CD4-positive, alpha-beta memory T cell (primary cell): ENCODE data around the gene S1PR2. TPM values are rescaled to one million over a fixed set of nuclear protein-coding genes. Genes with fewer than 3 reads are reported as not detected.

Experiments
- CTCF ChIA-PET: fragments of 350-600 bp; sonication (Branson Sonifier 250); formaldehyde crosslinking; loops from one replicate; lab custom pipeline; 2021; ENCODE audit warnings: inconsistent platforms; ENCODE audit not compliant: partially characterized antibody; lab: Charles Lee
- POLR2A ChIA-PET: fragments of 350-600 bp; sonication (Branson Sonifier 250); formaldehyde crosslinking; loops from one replicate; lab custom pipeline; 2021; ENCODE audit not compliant: partially characterized antibody; lab: Charles Lee
- DNase-seq, 5 donors: peaks; one replicate each; pipeline versions ENCODE4 v3.0.0 to v3.0.0-alpha.2; 2020 to 2022; ENCODE audit warnings: mixed read lengths in 1 of 5
- H3K27ac ChIP-seq: one replicate; pipeline ENCODE4 v1.7.0; 2013; ENCODE audit warnings: low read depth, low read length
- H3K27me3 ChIP-seq: 2 replicates; pipeline ENCODE4 v1.7.0; 2013; ENCODE audit warnings: mild to moderate bottlenecking, low read length, moderate library complexity; ENCODE audit not compliant: insufficient read depth
- H3K36me3 ChIP-seq: 2 replicates; pipeline ENCODE4 v1.7.0; 2013; ENCODE audit warnings: mild to moderate bottlenecking, low read length, moderate library complexity; ENCODE audit not compliant: insufficient read depth
- H3K4me1 ChIP-seq: 2 replicates; pipeline ENCODE4 v1.7.0; 2013; ENCODE audit warnings: mild to moderate bottlenecking, low read length, moderate library complexity; ENCODE audit not compliant: insufficient read depth
- H3K4me3 ChIP-seq, 2 donors: one replicate each; pipeline ENCODE4 v1.7.0; 2013; ENCODE audit warnings: low read length in 2 of 2, mild to moderate bottlenecking in 1 of 2
- H3K9me3 ChIP-seq, 2 donors: one replicate each; pipeline ENCODE4 v1.7.0; 2013; ENCODE audit warnings: low read length in 2 of 2, control low read depth in 1 of 2; ENCODE audit not compliant: control insufficient read depth in 1 of 2
- H3K27ac Mint-ChIP-seq, 7 donors: one replicate each; pipeline ENCODE4 v1.8.0; 2020 to 2021; ENCODE audit warnings: mixed read lengths in 7 of 7, mild to moderate bottlenecking in 6 of 7, inconsistent platforms in 3 of 7, moderate library complexity in 3 of 7
- H3K27me3 Mint-ChIP-seq, 2 donors: one replicate each; pipeline ENCODE4 v1.8.0; 2020 to 2021; ENCODE audit warnings: mixed read lengths in 2 of 2
- H3K36me3 Mint-ChIP-seq, 2 donors: one replicate each; pipeline ENCODE4 v1.8.0; 2020 to 2021; ENCODE audit warnings: mixed read lengths in 2 of 2, inconsistent platforms in 1 of 2, mild to moderate bottlenecking in 1 of 2
- H3K4me1 Mint-ChIP-seq, 4 donors: one replicate each; pipeline ENCODE4 v1.8.0; 2020 to 2021; ENCODE audit warnings: mixed read lengths in 4 of 4, mild to moderate bottlenecking in 1 of 4
- H3K4me3 Mint-ChIP-seq, 8 donors: one replicate each; pipeline ENCODE4 v1.8.0; 2020 to 2021; ENCODE audit warnings: mixed read lengths in 8 of 8, mild to moderate bottlenecking in 7 of 8, moderate library complexity in 6 of 8, inconsistent platforms in 3 of 8
- H3K9me3 Mint-ChIP-seq, 8 donors: one replicate each; pipeline ENCODE4 v1.8.0; 2020 to 2021; ENCODE audit warnings: mixed read lengths in 8 of 8, mild to moderate bottlenecking in 5 of 8, inconsistent platforms in 3 of 8, moderate library complexity in 1 of 8
- intact Hi-C: fragments of 100-400 bp; cut with micrococcal nuclease; formaldehyde crosslinking; loops from one replicate; pipeline ENCODE4 v1.15.1; 2023
- polyA plus RNA-seq, 2 donors: library from polyadenylated mRNA; unstranded; fragments of 300-500 nt; fragmentation: Illumina TruSeq; gene quantifications; one replicate each; pipeline ENCODE4 v1.2.3, GENCODE V29; 2021
- total RNA-seq, 2 experiments: library from RNA; stranded (reverse); gene quantifications; one replicate each; pipeline ENCODE4 v1.2.3, GENCODE V29; 2021

Gene S1PR2
- total and polyA plus RNA-seq, 4 experiments from 2014 or later = 1.4 to 9.4 (median 5.7) TPM

DNA sequence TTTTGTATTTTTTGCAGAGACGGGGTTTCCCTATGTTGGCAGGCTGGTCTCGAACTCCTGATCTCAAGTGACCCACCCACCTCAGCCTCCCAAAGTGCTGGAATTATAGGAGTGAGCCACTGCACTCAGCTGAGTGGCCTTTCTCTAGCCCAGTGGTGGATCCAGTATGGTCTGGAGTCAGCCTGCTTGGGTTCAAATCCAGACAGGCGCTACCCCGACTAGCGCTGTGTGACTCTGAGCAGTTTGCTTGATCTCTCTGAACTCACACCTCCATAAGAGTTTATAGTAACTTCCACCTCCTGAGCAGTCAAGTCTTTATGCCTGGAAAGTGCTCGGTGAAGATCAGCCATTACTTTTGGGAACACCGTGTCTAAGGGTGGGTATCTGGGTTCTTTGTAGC is 10.4 kb downstream of the S1PR2 start:
- Mint-ChIP-seq H3K9me3 (no peaks in the 10 kb centered on the region), H3K36me3 (peaks cover 8 to 15% of the 10 kb centered on the region in 2 donors)

DNA sequence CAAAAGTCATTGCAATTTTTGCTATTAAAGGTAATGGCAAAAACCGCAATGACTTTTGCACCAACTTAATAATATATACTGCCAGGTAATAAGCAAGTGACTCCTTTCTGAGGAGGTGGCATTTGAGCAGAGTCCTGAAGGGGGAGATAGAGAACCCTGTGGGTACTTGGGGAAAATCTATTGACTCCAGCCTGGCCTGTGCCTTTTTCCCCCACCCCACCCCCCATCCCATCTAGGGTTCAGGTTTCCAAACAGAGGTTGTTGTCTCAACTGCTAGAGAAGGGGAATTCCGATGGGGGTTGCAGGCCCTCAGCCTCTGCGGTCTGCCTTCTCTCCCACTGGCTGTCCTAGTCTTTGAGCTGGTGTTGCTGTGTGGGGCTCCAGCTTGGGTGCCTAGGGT is 11.5 kb downstream of the S1PR2 start:
- Mint-ChIP-seq H3K27me3 (no peaks in the 10 kb centered on the region), H3K36me3 (peaks cover 8 to 12% of the 10 kb centered on the region in 2 donors), H3K4me1 (peaks cover 4 to 16% (median 5%) of the 10 kb centered on the region in 4 donors), H3K4me3 (no peak overlapping the region), H3K27ac (peak overlapping the region in 2 of 7 donors; percentile 41 to 42), H3K9me3 (no peaks in the 10 kb centered on the region)
- Histone ChIP-seq H3K27ac (no peak overlapping the region), H3K4me3 (no peak overlapping the region), H3K4me1 (peaks cover 15% of the 10 kb centered on the region), H3K36me3 (peaks cover 3% of the 10 kb centered on the region), H3K27me3 (no peaks in the 10 kb centered on the region), H3K9me3 (no peaks in the 10 kb centered on the region)
- peak; percentile 32 to 81 (median 44) for DNase-seq
- intact Hi-C loops = loop anchor here (1.0 kb wide), 1 partner anchor 31 kb away; no protein-coding TSS in a partner anchor
- ChIA-PET CTCF (interaction anchor here (0.6 to 3.0 kb wide), 4 partner anchors 9 to 381 kb away, joined by 3 to 23 read pairs (median 4); no protein-coding TSS in a partner anchor), POLR2A (interaction anchor here (0.6 to 2.1 kb wide), 3 partner anchors 17 to 32 kb away, joined by 3 to 12 read pairs (median 4); partner anchors contain the start of gene MRPL4)

More for the DNA sequence above, 10.4 kb downstream of the S1PR2 start:
- Mint-ChIP-seq H3K27ac (peak overlapping the region in 5 of 7 donors; percentile 20 to 78 (median 47)), H3K4me1 (peaks cover 4 to 19% (median 6%) of the 10 kb centered on the region in 4 donors), H3K27me3 (no peaks in the 10 kb centered on the region), H3K4me3 (no peak overlapping the region)
- Histone ChIP-seq H3K9me3 (no peaks in the 10 kb centered on the region), H3K27ac (no peak overlapping the region), H3K27me3 (no peaks in the 10 kb centered on the region), H3K4me1 (peaks cover 15% of the 10 kb centered on the region), H3K36me3 (peaks cover 3% of the 10 kb centered on the region), H3K4me3 (no peak overlapping the region)
- ChIA-PET CTCF (interaction anchor here (1.0 to 3.0 kb wide), 3 partner anchors 8 to 29 kb away, joined by 3 to 23 read pairs (median 4); no protein-coding TSS in a partner anchor), POLR2A (interaction anchor here (1.0 to 2.1 kb wide), 2 partner anchors 16 to 34 kb away, joined by 3 to 12 read pairs; no protein-coding TSS in a partner anchor)
- no peak for DNase-seq
- intact Hi-C loops = no loop called here

DNA sequence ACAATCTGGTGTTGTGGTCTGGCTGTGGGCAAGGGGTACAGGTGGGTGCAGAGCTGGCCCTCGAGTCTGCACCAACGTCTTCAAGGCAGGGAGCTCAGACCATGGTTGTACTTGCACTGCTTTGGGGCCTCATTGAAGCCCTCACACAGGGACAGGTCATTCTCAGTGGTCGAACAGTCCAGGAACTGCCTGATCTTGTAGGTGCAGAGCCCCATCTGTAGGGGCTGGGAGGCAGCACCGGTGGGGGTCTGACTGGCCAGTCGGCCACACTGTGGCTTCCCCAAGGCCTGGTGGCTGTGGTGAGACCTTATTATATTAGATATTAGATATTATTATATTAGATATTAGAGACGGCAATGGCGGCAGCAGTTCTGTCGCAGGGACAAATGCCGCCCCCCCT is 14.0 kb downstream of the S1PR2 start:
- H3K4me1 ChIP-seq = peaks cover 15% of the 10 kb centered on the region
- H3K4me3 ChIP-seq = no peak overlapping the region
- CTCF ChIA-PET = interaction anchor here (0.7 to 0.8 kb wide), 2 partner anchors 32 to 566 kb away, joined by 3 read pairs; no protein-coding TSS in a partner anchor
- Mint-ChIP-seq H3K9me3 (no peaks in the 10 kb centered on the region), H3K36me3 (peaks cover 0 to 1% of the 10 kb centered on the region in 2 donors), H3K27me3 (no peaks in the 10 kb centered on the region), H3K4me1 (peaks cover 2 to 12% (median 4%) of the 10 kb centered on the region in 4 donors), H3K27ac (peak overlapping the region in 1 of 7 donors; percentile 32), H3K4me3 (no peak overlapping the region)
- intact Hi-C loops = no loop called here
- no peaks in the 10 kb centered on the region for H3K9me3 ChIP-seq
- H3K36me3 ChIP-seq = no peaks in the 10 kb centered on the region
- H3K27me3 ChIP-seq = no peaks in the 10 kb centered on the region
- no peak overlapping the region for H3K27ac ChIP-seq
- no peak for DNase-seq
- POLR2A ChIA-PET = no interaction called here

DNA sequence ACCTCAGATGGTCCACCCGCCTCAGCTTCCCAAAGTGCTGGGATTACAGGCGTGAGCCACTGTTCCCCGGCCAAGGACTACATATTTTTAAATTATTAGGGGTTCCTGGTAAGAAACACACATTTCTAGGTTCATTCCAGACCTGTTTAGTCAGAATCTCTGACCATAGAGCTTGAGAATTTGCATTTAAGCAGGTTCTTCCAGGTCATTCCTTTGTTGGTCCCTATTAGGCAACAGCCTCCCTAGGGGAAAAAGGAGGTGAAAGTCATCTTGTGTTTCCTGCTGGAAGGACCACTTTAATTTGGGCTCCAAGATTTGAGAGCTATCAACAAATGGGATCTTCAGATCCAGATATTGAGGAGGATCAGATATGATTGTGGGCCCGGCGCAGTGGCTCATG is 16.3 kb downstream of the S1PR2 start:
- DNase-seq = no peak
- no peaks in the 10 kb centered on the region for H3K9me3 Mint-ChIP-seq
- Histone ChIP-seq H3K36me3 (no peaks in the 10 kb centered on the region), H3K4me1 (peaks cover 10% of the 10 kb centered on the region), H3K27me3 (no peaks in the 10 kb centered on the region), H3K9me3 (no peaks in the 10 kb centered on the region), H3K27ac (no peak overlapping the region), H3K4me3 (no peak overlapping the region)
- ChIA-PET POLR2A (no interaction called here), CTCF (no interaction called here)
- intact Hi-C loops = no loop called here
- H3K27ac Mint-ChIP-seq = no peak overlapping the region
- H3K4me3 Mint-ChIP-seq = no peak overlapping the region
- peaks cover 0 to 4% (median 3%) of the 10 kb centered on the region in 4 donors for H3K4me1 Mint-ChIP-seq
- no peaks in the 10 kb centered on the region for H3K27me3 Mint-ChIP-seq
- H3K36me3 Mint-ChIP-seq = no peaks in the 10 kb centered on the region

DNA sequence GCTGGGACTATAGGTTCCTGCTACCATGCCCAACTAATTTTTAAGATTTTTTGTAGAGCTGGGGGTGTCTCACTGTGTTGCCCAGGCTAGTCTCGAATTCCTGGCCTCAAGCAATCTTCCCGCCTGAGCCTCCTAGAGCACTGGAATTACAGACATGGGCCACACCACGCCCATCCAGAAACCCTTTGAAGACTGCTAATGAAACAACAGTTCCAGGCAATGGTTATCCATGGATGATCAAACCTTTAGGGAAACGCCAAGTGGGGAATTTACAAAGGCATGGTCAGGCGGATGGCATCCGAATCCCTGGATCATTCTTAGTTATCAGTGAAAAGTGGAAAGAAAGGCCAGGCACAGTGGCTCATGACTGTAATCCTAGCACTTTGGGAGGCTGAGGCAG is 19.4 kb downstream of the S1PR2 start:
- Mint-ChIP-seq H3K4me3 (no peak overlapping the region), H3K9me3 (peaks cover 0 to 7% (median 0%) of the 10 kb centered on the region in 8 donors), H3K36me3 (peaks cover 0 to 8% of the 10 kb centered on the region in 2 donors), H3K27ac (no peak overlapping the region), H3K4me1 (no peaks in the 10 kb centered on the region), H3K27me3 (no peaks in the 10 kb centered on the region)
- POLR2A ChIA-PET = no interaction called here
- CTCF ChIA-PET = no interaction called here
- no peaks in the 10 kb centered on the region for H3K27me3 ChIP-seq
- no peak overlapping the region for H3K4me3 ChIP-seq
- no peak overlapping the region for H3K27ac ChIP-seq
- intact Hi-C loops = no loop called here
- H3K36me3 ChIP-seq = no peaks in the 10 kb centered on the region
- H3K4me1 ChIP-seq = no peaks in the 10 kb centered on the region
- DNase-seq = no peak
- H3K9me3 ChIP-seq = no peaks in the 10 kb centered on the region

DNA sequence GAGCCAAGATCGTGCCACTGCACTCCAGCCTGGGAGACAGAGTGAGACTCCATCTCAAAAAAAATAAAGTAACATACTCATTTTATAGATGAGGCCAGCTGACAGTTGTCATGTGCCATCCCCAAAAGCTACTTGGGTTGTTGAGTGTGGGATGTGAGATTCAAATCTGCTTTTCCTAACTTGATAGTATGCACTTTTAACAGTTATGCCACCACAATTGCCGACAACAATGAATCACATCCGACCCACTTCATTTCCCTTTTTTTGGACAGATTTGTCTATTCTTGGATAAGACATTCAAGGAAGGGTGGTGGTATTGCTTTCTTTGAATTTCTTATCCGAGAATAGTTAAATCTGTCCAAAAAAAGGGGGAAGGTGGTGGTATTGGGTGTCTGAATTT is 20.1 kb downstream of the S1PR2 start:
- peaks cover 0 to 8% of the 10 kb centered on the region in 2 donors for H3K36me3 Mint-ChIP-seq
- Histone ChIP-seq H3K36me3 (no peaks in the 10 kb centered on the region), H3K4me3 (no peak overlapping the region), H3K27me3 (no peaks in the 10 kb centered on the region), H3K9me3 (no peaks in the 10 kb centered on the region), H3K4me1 (no peaks in the 10 kb centered on the region), H3K27ac (no peak overlapping the region)
- H3K4me3 Mint-ChIP-seq = no peak overlapping the region
- ChIA-PET CTCF (no interaction called here), POLR2A (no interaction called here)
- H3K27ac Mint-ChIP-seq = no peak overlapping the region
- intact Hi-C loops = no loop called here
- H3K27me3 Mint-ChIP-seq = no peaks in the 10 kb centered on the region
- H3K9me3 Mint-ChIP-seq = peaks cover 0 to 7% (median 0%) of the 10 kb centered on the region in 8 donors
- no peak for DNase-seq
- H3K4me1 Mint-ChIP-seq = no peaks in the 10 kb centered on the region

DNA sequence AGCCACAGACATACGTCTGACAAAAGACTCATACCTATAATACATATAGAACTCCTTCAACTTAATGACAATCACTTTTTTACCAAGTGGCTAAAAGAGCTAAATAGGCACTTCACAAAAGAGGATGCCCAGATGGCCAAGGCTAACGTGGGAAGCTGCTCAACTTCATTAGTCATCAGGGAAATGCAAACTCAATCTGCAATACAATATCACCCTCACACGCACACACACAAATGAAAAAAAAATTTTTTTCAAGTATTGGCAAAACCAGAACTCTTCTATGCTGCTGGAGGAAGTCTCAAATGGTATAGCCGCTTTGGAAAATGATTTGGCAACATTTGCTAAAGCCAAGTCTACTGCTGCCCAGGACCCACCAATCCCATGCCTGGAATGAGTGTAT is 21.8 kb downstream of the S1PR2 start:
- Mint-ChIP-seq H3K27ac (no peak overlapping the region), H3K36me3 (peaks cover 0 to 8% of the 10 kb centered on the region in 2 donors), H3K27me3 (no peaks in the 10 kb centered on the region), H3K9me3 (peaks cover 0 to 7% (median 0%) of the 10 kb centered on the region in 8 donors), H3K4me3 (no peak overlapping the region), H3K4me1 (no peaks in the 10 kb centered on the region)
- no peak overlapping the region for H3K4me3 ChIP-seq
- H3K4me1 ChIP-seq = no peaks in the 10 kb centered on the region
- ChIA-PET CTCF (interaction anchor here (1.6 kb wide), 1 partner anchor 40 kb away, joined by 8 read pairs; no protein-coding TSS in a partner anchor), POLR2A (no interaction called here)
- no peak overlapping the region for H3K27ac ChIP-seq
- no peaks in the 10 kb centered on the region for H3K36me3 ChIP-seq
- no peaks in the 10 kb centered on the region for H3K27me3 ChIP-seq
- intact Hi-C loops = no loop called here
- DNase-seq = no peak
- H3K9me3 ChIP-seq = no peaks in the 10 kb centered on the region
